Measurements from ENCODE around the gene HPCAL1. TPM values are rescaled to one million over a fixed set of nuclear protein-coding genes. Genes with fewer than 3 reads are reported as not detected.
A peak's percentile ranks its signal among the peaks of the same experiment; 100 is the strongest.

HPCAL1 gene
- total and polyA plus RNA-seq, 10 of the 15 experiments (the other 5 are each of a cell fraction or from before 2014, with no cell fraction given): 0.40 to 12.8 (median 7.9) TPM

GRCh38 chr2:10432311-10433181, 129.8 kb downstream of the HPCAL1 start:
- DNase-seq (ENCODE audit: low read depth, low spot score) (no peak), FAIRE-seq (no peak), ATAC-seq (peak; percentile 80)
- SMC1A ChIA-PET (ENCODE audit: uncharacterized antibody, unreplicated experiment): interaction anchor here (1.1 to 4.4 kb wide), 5 partner anchors 13 to 307 kb away, joined by 3 to 84 read pairs (median 6); no protein-coding TSS in a partner anchor
- H3K27me3 ChIP-seq (replicated peaks in 1 of 2; ENCODE audit: control insufficient read depth in 2 of 2, insufficient read depth in 2 of 2, low read length in 1 of 2): no peaks in the 10 kb centered on the region
- no peaks in the 10 kb centered on the region for H3K9me3 ChIP-seq (replicated peaks; ENCODE audit: control insufficient read depth, insufficient read depth, low read length)
- in situ Hi-C loops (cut with MboI): loop anchor here (10.0 kb wide), 1 partner anchor 618 kb away; no protein-coding TSS in a partner anchor
- H3K36me3 ChIP-seq (ENCODE audit: control insufficient read depth in 2 of 2, insufficient read depth in 2 of 2, low read length in 1 of 2): no peaks in the 10 kb centered on the region
- H3K27ac ChIP-seq (ENCODE audit: control insufficient read depth, insufficient read depth): no peak overlapping the region
- no peaks in the 10 kb centered on the region for H4K20me1 ChIP-seq (ENCODE audit: control insufficient read depth, insufficient read depth)
- H3K79me2 ChIP-seq (ENCODE audit: control insufficient read depth, insufficient read depth, low read length): no peaks in the 10 kb centered on the region
- BruUV-seq (replicated peaks): no TSS peak
- H3K4me3 ChIP-seq: peak overlapping the region; percentile 53
- peaks cover 3% of the 10 kb centered on the region; the same call in 1 of the 2 replicates for H3K4me1 ChIP-seq (ENCODE audit: control insufficient read depth, insufficient read depth, low read length)
- RAD21 ChIA-PET (ENCODE audit: unreplicated experiment): interaction anchor here (0.6 to 7.3 kb wide), 11 partner anchors 13 to 654 kb away, joined by 3 to 178 read pairs (median 3); partner anchors contain the start of gene ODC1
- peak overlapping the region; percentile 16; the same call in 1 of the 2 replicates for H3K9ac ChIP-seq (ENCODE audit: control insufficient read depth, insufficient read depth, low read length)
- peak overlapping the region; percentile 68 for H2AFZ ChIP-seq (ENCODE audit: control insufficient read depth, low read depth, low read length)
- WGBS (ENCODE audit: insufficient coverage, insufficient replicate concordance, low lambda C conversion rate, missing lambda C conversion rate): 18% methylated on average over 39 of the region's 49 CpGs
- POLR2A ChIA-PET: interaction anchor here (1.2 to 1.9 kb wide), 3 partner anchors 13 to 24 kb away, joined by 3 to 11 read pairs (median 4); no protein-coding TSS in a partner anchor
- CTCF ChIA-PET: interaction anchor here (1.0 to 9.1 kb wide), 5 partner anchors 21 to 360 kb away, joined by 4 to 166 read pairs (median 109); partner anchors contain the start of gene RRM2
- intact Hi-C loops (cut with micrococcal nuclease; ENCODE audit: unreplicated experiment): loop anchor here (10.0 kb wide), 1 partner anchor 618 kb away; no protein-coding TSS in a partner anchor
- peak overlapping the region; percentile 74 for H3K4me2 ChIP-seq (ENCODE audit: control insufficient read depth, insufficient read depth)
- no peak for TF ChIP-seq GABPA (IDR thresholded peaks at IDR 0.05; ENCODE audit: low read depth)
- peak; percentile 37; the same call in 1 of the 2 replicates for TF ChIP-seq POLR2A (IDR thresholded peaks at IDR 0.05; ENCODE audit: low read depth, low read length)
- no peak for TF ChIP-seq MYB (IDR thresholded peaks at IDR 0.05; ENCODE audit: borderline replicate concordance, low read depth, low read length)
- TF ChIP-seq SREBF1 (IDR thresholded peaks at IDR 0.05; ENCODE audit: low read length): no peak
- TF ChIP-seq CHD1 (IDR thresholded peaks at IDR 0.05; ENCODE audit: low read depth, low read length): no peak
- peak in 1 of 2 experiments; percentile 49; a peak in 1 of 3 replicates for TF ChIP-seq EGR1 (IDR thresholded peaks at IDR 0.05; ENCODE audit: borderline replicate concordance in 1 of 2, low read depth in 2 of 2, low read length in 2 of 2)
- TF ChIP-seq CBX3 (IDR thresholded peaks at IDR 0.05; ENCODE audit: borderline replicate concordance, low read depth): no peak
- no peak for TF ChIP-seq FOXM1 (IDR thresholded peaks at IDR 0.05; ENCODE audit: low read depth, low read length)
